SU-DHL-6 (cell line): ENCODE measurements around the gene ADCY7.

Experiments
- H2AFZ ChIP-seq: fragments of 200-600 bp; sonication (generic); 2 replicates; pipeline ENCODE4 v1.6.1; 2014; ENCODE audit warnings: low read depth, mild to moderate bottlenecking, moderate library complexity, mixed read lengths, antibody characterized with exemption, low read length; ENCODE audit not compliant: severe bottlenecking
- H3F3A ChIP-seq: fragments of 200-600 bp; shearing (Covaris generic); 2 replicates; pipeline ENCODE4 v1.6.0; 2016; ENCODE audit warnings: antibody characterized with exemption, mild to moderate bottlenecking; ENCODE audit not compliant: insufficient read depth
- H3K27ac ChIP-seq: fragments of 200-600 bp; sonication (generic); 2 replicates; pipeline ENCODE4 v1.5.1; 2016; ENCODE audit warnings: low read depth, mild to moderate bottlenecking, low read length, moderate library complexity, mixed read lengths
- H3K27me3 ChIP-seq: fragments of 200-600 bp; sonication (generic), shearing (Covaris generic); 2 replicates; pipeline ENCODE4 v1.6.0; 2014; ENCODE audit warnings: mild to moderate bottlenecking, low read length
- H3K36me3 ChIP-seq: fragments of 200-600 bp; sonication (generic); 2 replicates; pipeline ENCODE4 v1.6.1; 2014; ENCODE audit warnings: mild to moderate bottlenecking, low read length, mixed read lengths
- H3K4me2 ChIP-seq: fragments of 300-600, 200-600 bp; shearing (Covaris generic), sonication (generic); 2 replicates; pipeline ENCODE4 v1.6.0; 2014; ENCODE audit warnings: low read length, low read depth, mild to moderate bottlenecking; ENCODE audit not compliant: poor library complexity, severe bottlenecking
- H3K4me3 ChIP-seq: fragments of 200-600 bp; sonication (generic); 2 replicates; pipeline ENCODE4 v1.5.1; 2014; ENCODE audit warnings: antibody characterized with exemption, low read length, mild to moderate bottlenecking, mixed read lengths; ENCODE audit not compliant: insufficient read depth, poor library complexity, severe bottlenecking
- H3K79me2 ChIP-seq: fragments of 200-600 bp; sonication (generic); 2 replicates; pipeline ENCODE4 v1.6.1; 2014; ENCODE audit warnings: mild to moderate bottlenecking, low read length, moderate library complexity; ENCODE audit not compliant: insufficient read depth
- H3K9ac ChIP-seq: fragments of 200-600 bp; sonication (generic); 2 replicates; pipeline ENCODE4 v1.7.0; 2014; ENCODE audit warnings: mild to moderate bottlenecking, low read length
- H3K9me2 ChIP-seq: fragments of 200-600 bp; sonication (generic); replicated peaks from 2 replicates; pipeline ENCODE4 v1.6.1; 2014; ENCODE audit warnings: low read length; ENCODE audit not compliant: insufficient read depth
- H3K9me3 ChIP-seq: fragments of 200-600 bp; sonication (generic); 2 replicates; pipeline ENCODE4 v1.6.1; 2014; ENCODE audit warnings: low read length, mixed read lengths; ENCODE audit not compliant: insufficient read depth
- H4K20me1 ChIP-seq: fragments of 200-600 bp; sonication (generic); 2 replicates; pipeline ENCODE4 v1.6.1; 2014; ENCODE audit warnings: low read depth, mild to moderate bottlenecking, antibody characterized with exemption, low read length, moderate library complexity, mixed read lengths
- CTCF ChIP-seq: fragments of 200-600 bp; sonication (generic); IDR thresholded peaks from one replicate; pipeline ENCODE4 v1.5.1; 2017; ENCODE audit warnings: antibody characterized with exemption, mild to moderate bottlenecking, low read length, moderate library complexity; ENCODE audit not compliant: insufficient read depth, poor library complexity, severe bottlenecking
- EZH2phosphoT487 ChIP-seq: fragments of 200-600 bp; sonication (generic), shearing (Covaris generic); conservative IDR thresholded peaks from 2 replicates; pipeline ENCODE4 v1.6.1; 2018; ENCODE audit warnings: mild to moderate bottlenecking, antibody characterized with exemption, low read length, moderate library complexity, mixed read lengths

The ADCY7 gene

GRCh38 chr16:50282010-50282538 lies 15.7 kb downstream of the ADCY7 start:
- Histone ChIP-seq H3K9ac (peak overlapping the region; percentile 12; the same call in 1 of the 2 replicates), H3K9me3 (no peaks in the 10 kb centered on the region), H3K79me2 (0 out of 2 replicates have a peak, but pooled peaks cover 10% of the 10 kb centered on the region), H3K4me2 (peak overlapping the region; percentile 46), H3K27me3 (no peaks in the 10 kb centered on the region), H3K9me2 (no peaks in the 10 kb centered on the region), H3K4me3 (no peak overlapping the region), H3K27ac (peak overlapping the region; percentile 43), H3F3A (peaks cover 7% of the 10 kb centered on the region; the same call in 1 of the 2 replicates), H3K36me3 (no peaks in the 10 kb centered on the region), H4K20me1 (no peaks in the 10 kb centered on the region; the same call in 1 of the 2 replicates), H2AFZ (no peak overlapping the region)
- TF ChIP-seq EZH2phosphoT487, result no peak
- no peak for TF ChIP-seq CTCF

GRCh38 chr16:50282955-50283631 lies 16.7 kb downstream of the ADCY7 start:
- H3K27ac ChIP-seq, result no peak overlapping the region
- no peak overlapping the region for H2AFZ ChIP-seq
- H3K36me3 ChIP-seq, result no peaks in the 10 kb centered on the region
- H4K20me1 ChIP-seq, result no peaks in the 10 kb centered on the region; the same call in 1 of the 2 replicates
- H3K9me2 ChIP-seq, result no peaks in the 10 kb centered on the region
- no peaks in the 10 kb centered on the region for H3K27me3 ChIP-seq
- H3K4me3 ChIP-seq, result no peak overlapping the region
- H3F3A ChIP-seq, result peaks cover 6% of the 10 kb centered on the region; the same call in 1 of the 2 replicates
- no peaks in the 10 kb centered on the region for H3K9me3 ChIP-seq
- TF ChIP-seq EZH2phosphoT487 (no peak), CTCF (no peak)
- 0 out of 2 replicates have a peak, but pooled peaks cover 10% of the 10 kb centered on the region for H3K79me2 ChIP-seq
- H3K9ac ChIP-seq, result no peak overlapping the region
- no peak overlapping the region for H3K4me2 ChIP-seq

GRCh38 chr16:50284131-50284911 lies 18.0 kb downstream of the ADCY7 start:
- TF ChIP-seq EZH2phosphoT487, result no peak
- no peak for TF ChIP-seq CTCF
- no peaks in the 10 kb centered on the region for H3K9me3 ChIP-seq
- H3K27ac ChIP-seq, result peak overlapping the region; percentile 4; the same call in 1 of the 2 replicates
- H3K36me3 ChIP-seq, result no peaks in the 10 kb centered on the region
- no peaks in the 10 kb centered on the region for H3K9me2 ChIP-seq
- peaks cover 6% of the 10 kb centered on the region; the same call in 1 of the 2 replicates for H3F3A ChIP-seq
- H3K9ac ChIP-seq, result peak overlapping the region; percentile 1; the same call in 1 of the 2 replicates
- no peak overlapping the region for H3K4me3 ChIP-seq
- H3K79me2 ChIP-seq, result 0 out of 2 replicates have a peak, but pooled peaks cover 10% of the 10 kb centered on the region
- no peak overlapping the region for H2AFZ ChIP-seq
- H3K27me3 ChIP-seq, result no peaks in the 10 kb centered on the region
- H3K4me2 ChIP-seq, result peak overlapping the region; percentile 22
- no peaks in the 10 kb centered on the region; the same call in 1 of the 2 replicates for H4K20me1 ChIP-seq
